ENCODE data around the gene FTSJ3. TPM values are rescaled to one million over a fixed set of nuclear protein-coding genes. Genes with fewer than 3 reads are reported as not detected.

Gene FTSJ3
- total and polyA plus RNA-seq, 2 experiments from 2014 or later = 28.5 to 30.0 TPM

GRCh38 chr17:63822537-63822936 lies 4.9 kb downstream of the FTSJ3 start:
- Histone ChIP-seq H3K4me3 (no peak overlapping the region), H3K4me2 (no peak overlapping the region), H3K36me3 (replicated peaks; ENCODE audit: insufficient read depth, low read depth) (no peaks in the 10 kb centered on the region), H3K9me3 (ENCODE audit: low read depth) (no peaks in the 10 kb centered on the region), H3K27me3 (no peaks in the 10 kb centered on the region), H3K27ac (no peak overlapping the region), H3K4me1 (ENCODE audit: insufficient read depth) (peaks cover 9% of the 10 kb centered on the region), H3K9me2 (replicated peaks; ENCODE audit: insufficient read depth) (no peaks in the 10 kb centered on the region), H3K79me2 (peaks cover 25% of the 10 kb centered on the region), H2AFZ (no peak overlapping the region), H4K20me1 (ENCODE audit: insufficient read depth, poor library complexity, severe bottlenecking) (no peaks in the 10 kb centered on the region)
- DNase-seq (ENCODE audit: low spot score) = no peak
- TF ChIP-seq EZH2phosphoT487 (IDR thresholded peaks at IDR 0.05; ENCODE audit: low read depth, severe bottlenecking, unreplicated experiment) (no peak), EZH2 (IDR thresholded peaks at IDR 0.05; ENCODE audit: borderline replicate concordance) (no peak), CTCF (IDR thresholded peaks at IDR 0.05; ENCODE audit: poor library complexity) (no peak)

GRCh38 chr17:63821804-63822203 lies 5.7 kb downstream of the FTSJ3 start:
- no peaks in the 10 kb centered on the region for H3K36me3 ChIP-seq (replicated peaks; ENCODE audit: insufficient read depth, low read depth)
- H3K4me3 ChIP-seq = no peak overlapping the region
- no peak overlapping the region for H3K27ac ChIP-seq
- peaks cover 25% of the 10 kb centered on the region for H3K79me2 ChIP-seq
- no peak overlapping the region for H2AFZ ChIP-seq
- WGBS (ENCODE audit: low lambda C conversion rate, missing lambda C conversion rate) = 92% methylated on average over 6 of the region's 6 CpGs
- no peaks in the 10 kb centered on the region for H3K9me3 ChIP-seq (ENCODE audit: low read depth)
- peaks cover 9% of the 10 kb centered on the region for H3K4me1 ChIP-seq (ENCODE audit: insufficient read depth)
- H3K4me2 ChIP-seq = no peak overlapping the region
- no peaks in the 10 kb centered on the region for H4K20me1 ChIP-seq (ENCODE audit: insufficient read depth, poor library complexity, severe bottlenecking)
- no peaks in the 10 kb centered on the region for H3K27me3 ChIP-seq
- no peaks in the 10 kb centered on the region for H3K9me2 ChIP-seq (replicated peaks; ENCODE audit: insufficient read depth)
- DNase-seq (ENCODE audit: low spot score) = no peak
- no peak for TF ChIP-seq EZH2phosphoT487 (IDR thresholded peaks at IDR 0.05; ENCODE audit: low read depth, severe bottlenecking, unreplicated experiment)
- TF ChIP-seq EZH2 (IDR thresholded peaks at IDR 0.05; ENCODE audit: borderline replicate concordance) = no peak
- TF ChIP-seq CTCF (IDR thresholded peaks at IDR 0.05; ENCODE audit: poor library complexity) = no peak

- peaks cover 6% of the 10 kb centered on the region for H3K4me1 ChIP-seq (ENCODE audit: insufficient read depth)
- H4K20me1 ChIP-seq (ENCODE audit: insufficient read depth, poor library complexity, severe bottlenecking) = no peaks in the 10 kb centered on the region
- no peaks in the 10 kb centered on the region for H3K27me3 ChIP-seq
- no peaks in the 10 kb centered on the region for H3K36me3 ChIP-seq (replicated peaks; ENCODE audit: insufficient read depth, low read depth)
- peaks cover 20% of the 10 kb centered on the region for H3K79me2 ChIP-seq
- no peaks in the 10 kb centered on the region for H3K9me3 ChIP-seq (ENCODE audit: low read depth)
- H3K4me2 ChIP-seq = no peak overlapping the region
- H3K9me2 ChIP-seq (replicated peaks; ENCODE audit: insufficient read depth) = no peaks in the 10 kb centered on the region
- no peak for DNase-seq (ENCODE audit: low spot score)
- no peak overlapping the region for H3K27ac ChIP-seq
- no peak overlapping the region for H3K4me3 ChIP-seq
- TF ChIP-seq CTCF (IDR thresholded peaks at IDR 0.05; ENCODE audit: poor library complexity) = no peak
- no peak for TF ChIP-seq EZH2 (IDR thresholded peaks at IDR 0.05; ENCODE audit: borderline replicate concordance)
- TF ChIP-seq EZH2phosphoT487 (IDR thresholded peaks at IDR 0.05; ENCODE audit: low read depth, severe bottlenecking, unreplicated experiment) = no peak
- 93% methylated on average over 10 of the region's 10 CpGs for WGBS (ENCODE audit: low lambda C conversion rate, missing lambda C conversion rate)
- no peak overlapping the region for H2AFZ ChIP-seq
These were observed 6.4 kb downstream of the FTSJ3 start for GRCh38 chr17:63820963-63821561.
